MCF 10A (cell line): ENCODE data around the gene KRTAP12-1. TPM values are rescaled to one million over a fixed set of nuclear protein-coding genes. Genes with fewer than 3 reads are reported as not detected.

Experiments used
- BruUV-seq: library from RNA; stranded (reverse); fragments of 400-500 nt; replicated peaks from 2 replicates; lab custom pipeline; 2021; lab: Mats Ljungman, UMichigan
- CTCF ChIA-PET: fragments of 300-600 bp; sonication (Branson Sonifier 250); formaldehyde crosslinking; extraction: SDS; loops from one replicate; lab custom pipeline; 2021; ENCODE audit warnings: antibody characterized with exemption, inconsistent platforms; lab: Yijun Ruan, JAX
- POLR2A ChIA-PET: fragments of 300-600, 350-650 bp; sonication (Branson Sonifier 250); formaldehyde crosslinking; extraction: SDS; loops from one replicate; lab custom pipeline; 2020; ENCODE audit warnings: antibody characterized with exemption, inconsistent platforms; lab: Yijun Ruan, JAX
- DNase-seq: peaks from one replicate; pipeline ENCODE4 v3.0.0-alpha.2; 2018; ENCODE audit not compliant: unreplicated experiment
- H3K27ac Mint-ChIP-seq: one replicate; pipeline ENCODE4 v1.8.0; 2022; ENCODE audit warnings: mild to moderate bottlenecking, low read depth, mixed read lengths; ENCODE audit not compliant: unreplicated experiment
- H3K27me3 Mint-ChIP-seq: one replicate; pipeline ENCODE4 v1.8.0; 2022; ENCODE audit warnings: mixed read lengths; ENCODE audit not compliant: insufficient read depth, unreplicated experiment
- H3K36me3 Mint-ChIP-seq: one replicate; pipeline ENCODE4 v1.8.0; 2022; ENCODE audit warnings: mild to moderate bottlenecking, moderate library complexity, mixed read lengths; ENCODE audit not compliant: insufficient read depth, unreplicated experiment
- H3K4me1 Mint-ChIP-seq: one replicate; pipeline ENCODE4 v1.8.0; 2022; ENCODE audit warnings: mixed read lengths; ENCODE audit not compliant: insufficient read depth, unreplicated experiment
- H3K4me3 Mint-ChIP-seq: one replicate; pipeline ENCODE4 v1.8.0; 2022; ENCODE audit warnings: mild to moderate bottlenecking, moderate library complexity, mixed read lengths; ENCODE audit not compliant: unreplicated experiment
- H3K9me3 Mint-ChIP-seq: one replicate; pipeline ENCODE4 v1.8.0; 2022; ENCODE audit warnings: mixed read lengths; ENCODE audit not compliant: unreplicated experiment
- CTCF ChIP-seq: fragments of 200-600 bp; IDR thresholded peaks from one replicate; pipeline ENCODE4 v1.8.0; 2022; ENCODE audit warnings: antibody characterized with exemption, mild to moderate bottlenecking; ENCODE audit not compliant: unreplicated experiment
- intact Hi-C: fragments of 100-400 bp; cut with micrococcal nuclease; formaldehyde crosslinking; loops from 2 replicates; pipeline ENCODE4 v1.14.1; 2022
- total RNA-seq: library from RNA; stranded (reverse); gene quantifications from 2 replicates; pipeline ENCODE4 v1.2.3, GENCODE V29; 2022

KRTAP12-1 gene
- total RNA-seq, 1 experiment from 2014 or later: not detected

- ChIA-PET POLR2A (no interaction called here), CTCF (interaction anchor here (0.6 to 1.4 kb wide), 3 partner anchors 53 to 811 kb away, joined by 3 read pairs; no protein-coding TSS in a partner anchor)
- Mint-ChIP-seq H3K27ac (no peak overlapping the region), H3K36me3 (no peaks in the 10 kb centered on the region), H3K4me3 (peak overlapping the region; percentile 30), H3K4me1 (no peaks in the 10 kb centered on the region), H3K9me3 (no peaks in the 10 kb centered on the region), H3K27me3 (peaks cover 61% of the 10 kb centered on the region)
- TF ChIP-seq CTCF: no peak
- BruUV-seq: no TSS peak
- DNase-seq: no peak
- intact Hi-C loops: no loop called here
Observed at GRCh38 chr21:44708213-44708865, 26.4 kb upstream of the KRTAP12-1 start.

- no peaks in the 10 kb centered on the region for H3K36me3 Mint-ChIP-seq
- H3K4me1 Mint-ChIP-seq: no peaks in the 10 kb centered on the region
- no peak overlapping the region for H3K27ac Mint-ChIP-seq
- DNase-seq: no peak
- ChIA-PET CTCF (interaction anchor here (0.5 to 1.2 kb wide), 2 partner anchors 12 to 285 kb away, joined by 3 to 4 read pairs; no protein-coding TSS in a partner anchor), POLR2A (no interaction called here)
- no peak for TF ChIP-seq CTCF
- intact Hi-C loops: no loop called here
- no peak overlapping the region for H3K4me3 Mint-ChIP-seq
- H3K9me3 Mint-ChIP-seq: no peaks in the 10 kb centered on the region
- H3K27me3 Mint-ChIP-seq: peaks cover 62% of the 10 kb centered on the region
- no TSS peak for BruUV-seq
Observed at GRCh38 chr21:44706706-44707581, 25.0 kb upstream of the KRTAP12-1 start.

- ChIA-PET CTCF (interaction anchor here (1.2 kb wide), 1 partner anchor 12 kb away, joined by 4 read pairs; no protein-coding TSS in a partner anchor), POLR2A (no interaction called here)
- Mint-ChIP-seq H3K9me3 (no peaks in the 10 kb centered on the region), H3K36me3 (no peaks in the 10 kb centered on the region), H3K4me3 (no peak overlapping the region), H3K4me1 (no peaks in the 10 kb centered on the region), H3K27me3 (peaks cover 56% of the 10 kb centered on the region), H3K27ac (no peak overlapping the region)
- no peak for DNase-seq
- no peak for TF ChIP-seq CTCF
- intact Hi-C loops: no loop called here
- BruUV-seq: no TSS peak
Observed at GRCh38 chr21:44706026-44706705, 24.2 kb upstream of the KRTAP12-1 start.

GRCh38 chr21:44704636-44705001, 22.7 kb upstream of the KRTAP12-1 start:
- peaks cover 48% of the 10 kb centered on the region for H3K27me3 Mint-ChIP-seq
- intact Hi-C loops: no loop called here
- no peaks in the 10 kb centered on the region for H3K36me3 Mint-ChIP-seq
- no peak for DNase-seq
- ChIA-PET CTCF (no interaction called here), POLR2A (no interaction called here)
- H3K9me3 Mint-ChIP-seq: no peaks in the 10 kb centered on the region
- TF ChIP-seq CTCF: no peak
- no peak overlapping the region for H3K4me3 Mint-ChIP-seq
- H3K27ac Mint-ChIP-seq: no peak overlapping the region
- BruUV-seq: no TSS peak
- no peaks in the 10 kb centered on the region for H3K4me1 Mint-ChIP-seq
